ENCODE data around the gene UBASH3B. TPM values are rescaled to one million over a fixed set of nuclear protein-coding genes. Genes with fewer than 3 reads are reported as not detected.

Gene UBASH3B
- total and polyA plus RNA-seq, 2 of the 13 experiments (the other 11 are each of a cell fraction or from before 2014, with no cell fraction given): 4.4 to 7.6 TPM

GRCh38 chr11:122821169-122821568, 165.6 kb downstream of the UBASH3B start:
- ATAC-seq: no peak
- Histone ChIP-seq H3K79me2 (ENCODE audit: insufficient read depth, low read length) (no peaks in the 10 kb centered on the region), H3K4me1 (ENCODE audit: insufficient read depth, low read length) (no peaks in the 10 kb centered on the region), H3K27me3 (ENCODE audit: control insufficient read depth in 1 of 2, insufficient read depth in 2 of 2, low read length in 2 of 2) (no peaks in the 10 kb centered on the region), H3K4me2 (ENCODE audit: low read depth, low read length) (no peak overlapping the region), H3K9ac (ENCODE audit: insufficient read depth, low read depth, low read length) (no peak overlapping the region), H4K20me1 (ENCODE audit: insufficient read depth, low read length) (no peaks in the 10 kb centered on the region), H2AFZ (ENCODE audit: low read length) (no peak overlapping the region), H3K27ac (ENCODE audit: extremely low read length, insufficient read depth, low read length) (no peak overlapping the region), H3K4me3 (replicated peaks in 1 of 3; ENCODE audit: insufficient read depth in 1 of 3, low read depth in 2 of 3, low read length in 3 of 3) (no peak overlapping the region), H3K9me3 (ENCODE audit: low read length) (no peaks in the 10 kb centered on the region), H3K36me3 (replicated peaks in 1 of 2; ENCODE audit: control insufficient read depth in 1 of 2, insufficient read depth in 2 of 2, low read length in 2 of 2) (no peaks in the 10 kb centered on the region)
- no peak for FAIRE-seq
- CTCF ChIA-PET (ENCODE audit: low intra/inter-chr PET ratio, low total read pairs): no interaction called here
- in situ Hi-C loops (cut with HindIII; ENCODE audit: extremely low pct_ligation_motif_present, low pct_unique_long_range_greater_than_20kb): no loop called here
- BruUV-seq (replicated peaks): no TSS peak
- intact Hi-C loops (cut with micrococcal nuclease; ENCODE audit: unreplicated experiment): no loop called here
- no peak for DNase-seq (ENCODE audit: low spot score)
- POLR2A ChIA-PET: no interaction called here
- TF ChIP-seq ONECUT2 (CRISPR knock-in tag; IDR thresholded peaks at IDR 0.05): no peak
- TF ChIP-seq AGO2 (optimal IDR thresholded peaks at IDR 0.05; ENCODE audit: low read depth, low read length): no peak
- TF ChIP-seq PRDM4 (CRISPR knock-in tag; IDR thresholded peaks at IDR 0.05; ENCODE audit: borderline replicate concordance): no peak
- no peak for TF ChIP-seq ZMAT3 (CRISPR knock-in tag; conservative IDR thresholded peaks at IDR 0.05)
- TF ChIP-seq KLF6 (CRISPR knock-in tag; IDR thresholded peaks at IDR 0.05): no peak
- TF ChIP-seq AKAP8 (CRISPR knock-in tag; IDR thresholded peaks at IDR 0.05): no peak
- TF ChIP-seq HDAC6 (IDR thresholded peaks at IDR 0.05; ENCODE audit: low read depth, low read length): no peak
- no peak for TF ChIP-seq TRIM24 (CRISPR knock-in tag; IDR thresholded peaks at IDR 0.05)

- Histone ChIP-seq H3K27me3 (ENCODE audit: control insufficient read depth in 1 of 2, insufficient read depth in 2 of 2, low read length in 2 of 2) (no peaks in the 10 kb centered on the region), H3K9ac (ENCODE audit: insufficient read depth, low read depth, low read length) (no peak overlapping the region), H3K36me3 (replicated peaks in 1 of 2; ENCODE audit: control insufficient read depth in 1 of 2, insufficient read depth in 2 of 2, low read length in 2 of 2) (no peaks in the 10 kb centered on the region), H3K4me3 (replicated peaks in 1 of 3; ENCODE audit: insufficient read depth in 1 of 3, low read depth in 2 of 3, low read length in 3 of 3) (no peak overlapping the region), H3K4me1 (ENCODE audit: insufficient read depth, low read length) (no peaks in the 10 kb centered on the region), H3K27ac (ENCODE audit: extremely low read length, insufficient read depth, low read length) (no peak overlapping the region), H3K9me3 (ENCODE audit: low read length) (no peaks in the 10 kb centered on the region), H3K79me2 (ENCODE audit: insufficient read depth, low read length) (no peaks in the 10 kb centered on the region), H2AFZ (ENCODE audit: low read length) (no peak overlapping the region), H4K20me1 (ENCODE audit: insufficient read depth, low read length) (no peaks in the 10 kb centered on the region), H3K4me2 (ENCODE audit: low read depth, low read length) (no peak overlapping the region)
- WGBS (ENCODE audit: low lambda C conversion rate): 52% methylated on average over 1 of the region's 1 CpG
- ATAC-seq: no peak
- CTCF ChIA-PET (ENCODE audit: low intra/inter-chr PET ratio, low total read pairs): no interaction called here
- intact Hi-C loops (cut with micrococcal nuclease; ENCODE audit: unreplicated experiment): no loop called here
- BruUV-seq (replicated peaks): no TSS peak
- FAIRE-seq: no peak
- POLR2A ChIA-PET: no interaction called here
- DNase-seq (ENCODE audit: low spot score): no peak
- in situ Hi-C loops (cut with HindIII; ENCODE audit: extremely low pct_ligation_motif_present, low pct_unique_long_range_greater_than_20kb): no loop called here
- no peak for TF ChIP-seq ZNF839 (CRISPR knock-in tag; IDR thresholded peaks at IDR 0.05; ENCODE audit: borderline replicate concordance)
- TF ChIP-seq AKAP8 (CRISPR knock-in tag; IDR thresholded peaks at IDR 0.05): no peak
- no peak for TF ChIP-seq ZNF776 (CRISPR knock-in tag; IDR thresholded peaks at IDR 0.05)
- no peak for TF ChIP-seq ZNF142 (CRISPR knock-in tag; IDR thresholded peaks at IDR 0.05)
Observed at GRCh38 chr11:122822241-122822640, 166.7 kb downstream of the UBASH3B start.

All from HepG2 (cell line).